GM19463 (cell line): ENCODE data around the gene CINP.
"Not testable (repeated sequence)": the region's sequence is repeated elsewhere in the genome, so short reads cannot be mapped to it uniquely, and the experiment has no call there.

Experiments used
- ATAC-seq: cut with Tn5 transposase; IDR thresholded peaks from one replicate; pipeline ENCODE4 v1.9.1; 2021; ENCODE audit warnings: mild to moderate bottlenecking, moderate library complexity; ENCODE audit not compliant: unreplicated experiment

Gene CINP

GRCh38 chr14:102356280-102356679, 6.4 kb downstream of the CINP start:
- ATAC-seq, result no peak

- no peak for ATAC-seq
Observed at GRCh38 chr14:102353126-102353619, 9.5 kb downstream of the CINP start.

- no peak for ATAC-seq
Observed at GRCh38 chr14:102352213-102352612, 10.5 kb downstream of the CINP start.

GRCh38 chr14:102351593-102351992, 11.1 kb downstream of the CINP start:
- ATAC-seq, result not testable (repeated sequence)

- no peak for ATAC-seq
Observed at GRCh38 chr14:102351023-102351422, 11.7 kb downstream of the CINP start.

- no peak for ATAC-seq
Observed at GRCh38 chr14:102348376-102348775, 14.3 kb downstream of the CINP start.

GRCh38 chr14:102346645-102347044, 16.0 kb downstream of the CINP start:
- ATAC-seq, result no peak

- ATAC-seq, result no peak
Observed at GRCh38 chr14:102345232-102345631, 17.5 kb downstream of the CINP start.

- no peak for ATAC-seq
Observed at GRCh38 chr14:102344485-102344884, 18.2 kb downstream of the CINP start.

GRCh38 chr14:102344084-102344483, 18.6 kb downstream of the CINP start:
- no peak for ATAC-seq

- no peak for ATAC-seq
Observed at GRCh38 chr14:102342238-102342637, 20.5 kb downstream of the CINP start.

- no peak for ATAC-seq
Observed at GRCh38 chr14:102341566-102341965, 21.1 kb downstream of the CINP start.

- no peak for ATAC-seq
Observed at GRCh38 chr14:102338724-102339123, 24.0 kb downstream of the CINP start.

GRCh38 chr14:102335163-102335562, 27.5 kb downstream of the CINP start:
- no peak for ATAC-seq

- ATAC-seq, result no peak
Observed at GRCh38 chr14:102333795-102334705, 28.6 kb downstream of the CINP start.

- ATAC-seq, result no peak
Observed at GRCh38 chr14:102333390-102333789, 29.3 kb downstream of the CINP start.

- no peak for ATAC-seq
Observed at GRCh38 chr14:102330806-102331205, 31.9 kb downstream of the CINP start.

- not testable (repeated sequence) for ATAC-seq
Observed at GRCh38 chr14:102329381-102329780, 33.3 kb downstream of the CINP start.

- ATAC-seq, result no peak
Observed at GRCh38 chr14:102326583-102326982, 36.1 kb downstream of the CINP start.

GRCh38 chr14:102325791-102326345, 36.8 kb downstream of the CINP start:
- no peak for ATAC-seq

- ATAC-seq, result no peak
Observed at GRCh38 chr14:102323102-102323501, 39.6 kb downstream of the CINP start.
